ENCODE measurements around the gene ZFPM1.

DNA sequence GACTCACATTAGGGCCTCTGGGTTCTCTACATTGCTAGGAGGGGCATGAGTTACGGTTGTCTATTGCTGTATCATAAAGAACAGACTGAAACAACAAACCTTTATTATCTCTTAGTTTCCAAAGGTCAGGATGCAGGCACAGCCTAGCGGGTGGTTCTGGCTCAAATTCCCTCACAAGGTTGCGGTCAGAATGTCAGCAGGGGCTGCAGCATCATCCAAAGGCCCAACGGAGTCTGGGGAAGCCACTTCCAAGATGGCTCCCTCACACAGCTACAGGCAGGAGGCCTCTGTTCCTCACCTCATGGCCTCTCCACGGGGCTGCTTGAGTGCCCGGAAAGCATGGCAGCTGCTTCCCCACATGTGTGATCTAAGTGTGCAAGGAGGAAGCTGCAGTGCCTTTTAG, 29.6 kb upstream of the ZFPM1 start:
- TF ChIP-seq, protein P1, sequence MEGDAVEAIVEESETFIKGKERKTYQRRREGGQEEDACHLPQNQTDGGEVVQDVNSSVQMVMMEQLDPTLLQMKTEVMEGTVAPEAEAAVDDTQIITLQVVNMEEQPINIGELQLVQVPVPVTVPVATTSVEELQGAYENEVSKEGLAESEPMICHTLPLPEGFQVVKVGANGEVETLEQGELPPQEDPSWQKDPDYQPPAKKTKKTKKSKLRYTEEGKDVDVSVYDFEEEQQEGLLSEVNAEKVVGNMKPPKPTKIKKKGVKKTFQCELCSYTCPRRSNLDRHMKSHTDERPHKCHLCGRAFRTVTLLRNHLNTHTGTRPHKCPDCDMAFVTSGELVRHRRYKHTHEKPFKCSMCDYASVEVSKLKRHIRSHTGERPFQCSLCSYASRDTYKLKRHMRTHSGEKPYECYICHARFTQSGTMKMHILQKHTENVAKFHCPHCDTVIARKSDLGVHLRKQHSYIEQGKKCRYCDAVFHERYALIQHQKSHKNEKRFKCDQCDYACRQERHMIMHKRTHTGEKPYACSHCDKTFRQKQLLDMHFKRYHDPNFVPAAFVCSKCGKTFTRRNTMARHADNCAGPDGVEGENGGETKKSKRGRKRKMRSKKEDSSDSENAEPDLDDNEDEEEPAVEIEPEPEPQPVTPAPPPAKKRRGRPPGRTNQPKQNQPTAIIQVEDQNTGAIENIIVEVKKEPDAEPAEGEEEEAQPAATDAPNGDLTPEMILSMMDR (IDR thresholded peaks at IDR 0.05): no peak
- TF ChIP-seq POLR2AphosphoS5 (IDR thresholded peaks at IDR 0.05) (no peak), POLR2A (IDR thresholded peaks at IDR 0.05) (no peak), EP300 (IDR thresholded peaks at IDR 0.05) (no peak)
